ENCODE data around the gene TBC1D12.
"Not testable (repeated sequence)": the region's sequence is repeated elsewhere in the genome, so short reads cannot be mapped to it uniquely, and the experiment has no call there.

Gene TBC1D12

DNA sequence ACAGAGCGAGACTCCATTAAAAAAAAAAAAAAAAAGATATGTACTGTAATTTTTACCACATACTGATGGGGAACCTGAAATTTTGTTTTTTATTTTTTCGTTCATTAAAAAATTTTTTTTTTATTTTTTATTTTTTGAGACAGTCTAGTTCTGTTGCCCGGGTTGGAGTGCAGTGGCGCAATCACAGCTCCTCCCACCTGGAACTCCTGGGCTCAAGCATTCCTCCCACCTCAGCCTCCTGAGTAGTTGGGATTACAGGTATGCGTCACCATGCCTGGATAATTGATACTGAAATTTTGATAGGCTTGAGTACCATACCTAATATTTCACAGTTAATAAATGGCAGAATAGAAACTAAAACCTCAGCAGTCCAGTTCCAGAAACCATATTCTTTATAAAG lies 122.4 kb downstream of the TBC1D12 start:
- Mint-ChIP-seq H3K9me3 (no peaks in the 10 kb centered on the region), H3K4me1 (no peaks in the 10 kb centered on the region), H3K4me3 (no peak overlapping the region), H3K36me3 (no peaks in the 10 kb centered on the region), H3K27ac (no peak overlapping the region)
- DNase-seq (ENCODE audit: low spot score in 2 of 2) (no peak), ATAC-seq (no peak)

DNA sequence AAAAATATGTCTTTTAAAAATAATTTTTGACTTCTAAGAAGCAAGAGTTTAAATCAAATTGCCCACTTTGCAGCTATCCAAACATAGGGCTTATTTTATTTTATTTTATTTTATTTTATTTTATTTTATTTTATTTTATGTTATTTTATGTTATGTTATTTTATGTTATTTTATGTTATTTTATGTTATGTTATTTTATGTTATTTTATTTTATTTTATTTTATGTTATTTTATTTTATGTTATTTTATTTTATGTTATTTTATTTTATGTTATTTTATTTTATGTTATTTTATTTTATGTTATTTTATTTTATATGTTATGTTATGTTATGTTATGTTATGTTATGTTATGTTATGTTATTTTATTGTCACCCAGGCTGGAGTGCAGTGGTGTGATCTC lies 129.2 kb downstream of the TBC1D12 start:
- not testable (repeated sequence) for H3K27ac Mint-ChIP-seq; ATAC-seq; H3K4me1 Mint-ChIP-seq; H3K36me3 Mint-ChIP-seq; H3K9me3 Mint-ChIP-seq; DNase-seq (ENCODE audit: low spot score in 2 of 2); H3K4me3 Mint-ChIP-seq

DNA sequence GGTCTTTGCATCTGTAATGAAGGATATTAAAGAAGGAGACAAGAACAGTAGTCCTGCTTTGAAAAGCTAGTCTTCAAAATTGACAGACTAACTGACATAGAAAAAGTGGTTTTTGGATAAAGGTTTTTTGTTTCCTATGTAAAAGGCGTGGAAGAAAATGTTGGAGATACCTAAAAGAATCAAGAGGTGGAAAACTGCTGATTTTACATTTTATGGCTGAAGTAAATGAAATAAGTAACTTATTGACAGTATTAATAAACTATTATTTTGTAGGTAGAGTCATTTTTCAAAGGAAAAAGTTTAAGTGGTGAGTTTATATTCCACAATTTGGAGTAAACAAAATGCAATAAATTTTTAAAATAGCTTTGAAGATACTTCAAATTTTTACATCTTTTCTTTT lies 130.7 kb downstream of the TBC1D12 start:
- no peak overlapping the region for H3K4me3 Mint-ChIP-seq
- ATAC-seq: no peak
- no peak for DNase-seq (ENCODE audit: low spot score in 2 of 2)
- H3K27ac Mint-ChIP-seq: no peak overlapping the region
- no peaks in the 10 kb centered on the region for H3K9me3 Mint-ChIP-seq
- no peaks in the 10 kb centered on the region for H3K4me1 Mint-ChIP-seq
- no peaks in the 10 kb centered on the region for H3K36me3 Mint-ChIP-seq

DNA sequence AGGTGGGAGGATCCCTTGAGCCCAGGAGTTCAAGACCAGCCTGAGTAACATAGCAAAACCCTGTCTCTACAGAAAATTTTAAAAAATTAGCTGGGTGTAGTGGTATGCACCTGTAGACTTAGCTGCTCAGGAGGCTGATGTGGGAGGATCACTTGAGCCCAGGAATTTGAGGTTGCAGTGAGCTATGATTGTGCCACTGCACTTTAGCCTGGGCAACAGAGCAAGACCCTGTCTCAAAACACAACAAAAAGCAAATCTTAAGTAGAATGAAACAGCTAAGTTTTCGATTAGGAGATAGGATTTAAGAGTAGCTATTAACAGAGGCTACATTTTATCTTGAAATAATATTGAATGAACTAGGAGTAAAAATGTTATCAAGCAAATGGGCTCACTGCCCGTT lies 139.9 kb downstream of the TBC1D12 start:
- not testable (repeated sequence) for H3K4me3 Mint-ChIP-seq; H3K9me3 Mint-ChIP-seq; H3K27ac Mint-ChIP-seq; ATAC-seq; DNase-seq (ENCODE audit: low spot score in 2 of 2)
- H3K36me3 Mint-ChIP-seq: peaks cover 18% of the 10 kb centered on the region
- peaks cover 31% of the 10 kb centered on the region for H3K4me1 Mint-ChIP-seq

DNA sequence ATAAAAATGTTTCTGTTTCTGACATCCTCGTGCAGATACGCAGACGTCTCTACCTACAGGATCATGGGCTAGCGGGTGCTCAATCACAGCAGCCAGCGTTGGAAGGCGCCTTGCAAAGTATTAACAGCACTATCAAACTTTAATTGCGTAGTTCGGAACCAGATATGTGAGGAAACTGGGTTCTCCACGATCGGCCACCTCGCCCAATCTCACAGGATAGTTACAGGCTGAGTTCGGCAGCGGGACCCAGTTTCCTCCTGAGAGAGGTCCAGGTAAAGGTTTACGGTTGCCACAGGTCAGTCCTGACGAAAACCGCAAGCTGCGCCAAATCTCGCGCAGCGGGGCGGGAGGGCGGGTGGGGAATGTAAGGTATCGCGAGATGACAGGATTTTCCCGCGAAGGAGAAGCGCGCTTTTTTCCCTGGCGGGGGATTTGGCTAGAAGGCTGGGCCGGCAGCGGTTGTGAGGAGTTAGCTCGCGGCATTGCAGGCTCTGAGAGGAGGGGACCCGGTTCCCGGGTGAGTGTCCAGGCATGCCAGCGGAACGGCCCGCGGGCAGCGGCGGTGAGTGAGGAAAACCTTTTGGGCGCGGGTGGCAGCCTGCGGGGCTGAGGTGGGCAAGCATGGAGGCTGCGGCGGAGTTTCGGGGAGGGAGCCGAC lies 143.2 kb downstream of the TBC1D12 start, which contains the start of gene HELLS:
Gene HELLS (plus strand): TSS at position 398 of the 658 bp plus-strand sequence. CDS start 134 bp downstream, at position 532.
- Mint-ChIP-seq H3K4me1 (peaks cover 31% of the 10 kb centered on the region), H3K36me3 (peaks cover 49% of the 10 kb centered on the region)
- peak; percentile 88 for ATAC-seq

DNA sequence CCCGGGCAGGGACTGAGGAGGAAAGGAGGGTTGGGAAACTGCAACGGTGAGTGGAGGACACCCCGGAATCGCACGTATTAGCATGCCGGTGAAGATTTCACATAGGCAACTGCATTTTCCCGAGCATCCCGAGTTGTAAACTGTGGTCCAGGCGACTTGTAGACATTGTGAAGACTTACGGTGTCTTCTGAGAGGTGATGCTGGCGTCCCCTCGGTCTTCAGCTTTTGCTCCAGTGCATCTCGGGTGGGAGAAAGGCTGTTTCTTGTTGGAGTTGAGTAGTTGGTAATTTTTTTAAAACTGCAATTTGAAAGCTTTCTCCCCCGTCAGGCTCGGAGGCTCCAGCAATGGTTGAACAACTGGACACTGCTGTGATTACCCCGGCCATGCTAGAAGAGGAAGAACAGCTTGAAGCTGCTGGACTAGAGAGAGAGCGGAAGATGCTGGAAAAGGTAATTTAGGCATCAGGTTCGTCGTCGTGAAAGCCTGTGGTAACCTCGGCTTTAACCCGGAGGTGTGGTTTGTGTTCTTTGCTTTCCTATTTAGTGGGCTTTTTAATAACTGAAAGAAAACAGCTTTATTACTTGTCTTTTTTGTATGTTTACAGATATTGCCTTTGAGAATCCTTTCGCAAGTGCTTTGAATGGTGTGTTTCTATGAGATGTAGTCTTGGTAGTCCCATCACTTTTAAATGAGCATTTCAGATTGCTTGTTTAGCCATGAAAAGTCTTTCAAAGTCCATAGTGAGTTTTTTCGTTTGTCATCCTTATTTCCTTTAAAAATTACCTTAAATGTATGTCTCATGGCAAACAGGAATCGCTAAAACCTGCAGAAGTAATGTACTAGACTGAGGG lies 143.9 kb downstream of the TBC1D12 start:
- Mint-ChIP-seq H3K27ac (peak overlapping the region; percentile 99), H3K4me1 (peaks cover 28% of the 10 kb centered on the region), H3K9me3 (no peaks in the 10 kb centered on the region), H3K36me3 (peaks cover 56% of the 10 kb centered on the region), H3K4me3 (peak overlapping the region; percentile 99)
- ATAC-seq: peak; percentile 17
- DNase-seq (ENCODE audit: low spot score in 2 of 2): peak in 1 of 2 donors; percentile 52

More for the DNA sequence above, 143.2 kb downstream of the TBC1D12 start, which contains the start of gene HELLS:
- DNase-seq (ENCODE audit: low spot score in 2 of 2): peak; percentile 61 to 86
- Mint-ChIP-seq H3K27ac (peak within 1 kb of the TSS; percentile 99), H3K9me3 (peaks cover 3% of the 10 kb centered on the region), H3K4me3 (peak within 1 kb of the TSS; percentile 99)

DNA sequence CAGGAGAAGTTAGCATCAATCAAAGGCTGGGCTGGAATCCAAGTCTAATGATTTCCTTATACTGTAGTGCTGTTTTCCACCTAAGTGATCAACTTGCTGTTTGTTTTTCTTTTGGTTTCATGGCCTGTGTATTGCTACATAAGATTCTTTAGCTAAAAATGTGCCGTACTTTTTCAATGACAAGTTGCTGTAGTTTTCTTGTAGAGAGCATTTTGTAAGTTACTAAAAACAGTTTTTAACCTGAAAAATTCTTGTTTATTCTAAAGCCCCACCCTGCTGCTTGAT lies 144.5 kb downstream of the TBC1D12 start:
- Mint-ChIP-seq H3K4me3 (peak overlapping the region; percentile 99), H3K9me3 (no peaks in the 10 kb centered on the region), H3K27ac (no peak overlapping the region), H3K36me3 (peaks cover 62% of the 10 kb centered on the region), H3K4me1 (peaks cover 24% of the 10 kb centered on the region)
- ATAC-seq: no peak
- no peak for DNase-seq (ENCODE audit: low spot score in 2 of 2)

DNA sequence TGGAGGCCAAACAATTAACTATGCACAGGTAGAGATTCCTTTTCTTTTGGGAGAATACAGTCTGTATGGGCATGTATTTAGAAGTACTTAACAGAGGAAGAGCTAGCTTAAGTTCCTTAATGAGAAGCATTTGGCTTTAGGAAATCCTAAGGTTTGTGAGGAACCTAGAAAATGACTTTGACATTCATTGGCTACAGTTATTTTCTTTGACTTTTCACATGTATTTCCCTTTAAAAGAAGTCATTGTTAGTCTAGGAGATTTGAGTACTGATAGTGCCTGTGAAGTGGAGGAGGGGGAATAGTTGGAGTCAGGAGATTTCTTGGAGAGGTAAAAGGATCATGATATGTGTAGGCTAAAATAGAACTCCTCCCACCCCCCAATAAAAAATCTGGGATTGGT lies 146.9 kb downstream of the TBC1D12 start:
- Mint-ChIP-seq H3K9me3 (no peaks in the 10 kb centered on the region), H3K27ac (no peak overlapping the region), H3K4me1 (peaks cover 24% of the 10 kb centered on the region), H3K36me3 (peaks cover 86% of the 10 kb centered on the region), H3K4me3 (no peak overlapping the region)
- DNase-seq (ENCODE audit: low spot score in 2 of 2): no peak
- no peak for ATAC-seq

DNA sequence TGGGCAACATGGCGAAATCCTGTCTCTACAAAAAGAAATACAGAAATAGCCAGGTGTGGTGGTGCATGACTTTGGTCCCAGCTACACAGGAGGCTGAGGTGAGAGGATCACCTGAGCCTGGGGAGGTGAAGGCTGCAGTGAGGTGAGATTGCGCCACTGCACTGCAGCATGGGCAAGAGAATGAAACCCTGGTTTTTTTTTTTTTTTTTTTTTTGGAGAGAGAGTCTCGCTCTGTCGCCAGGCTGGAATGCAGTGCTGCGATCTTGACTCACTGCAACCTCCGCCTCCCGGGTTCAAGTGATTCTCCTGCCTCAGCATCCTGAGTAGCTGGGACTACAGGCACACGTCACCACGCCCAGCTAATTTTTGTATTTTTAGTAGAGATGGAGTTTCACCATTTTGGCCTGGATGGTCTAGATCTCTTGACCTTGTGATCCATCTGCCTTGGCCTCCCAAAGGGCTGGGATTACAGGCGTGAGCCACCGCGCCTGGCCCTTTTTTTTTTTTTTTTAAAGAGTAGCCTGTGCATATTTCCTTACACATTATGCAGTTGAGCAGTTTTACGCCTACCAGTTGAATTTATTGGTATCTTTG lies 165.5 kb downstream of the TBC1D12 start:
- H3K9me3 Mint-ChIP-seq; H3K4me1 Mint-ChIP-seq; ATAC-seq; H3K27ac Mint-ChIP-seq; H3K4me3 Mint-ChIP-seq; DNase-seq (ENCODE audit: low spot score in 2 of 2): not testable (repeated sequence)
- peaks cover 100% of the 10 kb centered on the region for H3K36me3 Mint-ChIP-seq

DNA sequence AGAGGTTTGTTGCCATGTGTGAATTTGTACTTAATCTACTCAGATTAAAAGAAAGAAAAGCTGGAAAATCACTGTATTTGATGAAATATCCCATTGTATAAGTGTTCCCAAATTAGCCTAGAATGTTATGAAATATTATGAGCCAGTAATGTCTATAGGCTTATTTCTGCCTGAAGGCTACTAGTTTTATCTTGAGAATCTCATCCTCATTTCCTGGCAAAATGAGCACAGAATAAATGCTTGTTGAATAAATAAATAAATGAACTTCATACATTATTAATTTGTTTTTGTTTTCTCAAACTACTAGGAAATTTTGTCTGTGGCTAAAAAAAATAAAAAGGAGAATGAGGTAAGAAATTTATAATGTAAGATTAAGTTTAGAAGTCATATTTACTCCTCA lies 168.7 kb downstream of the TBC1D12 start:
- ATAC-seq: no peak
- peaks cover 100% of the 10 kb centered on the region for H3K36me3 Mint-ChIP-seq
- peaks cover 5% of the 10 kb centered on the region for H3K4me1 Mint-ChIP-seq
- no peak overlapping the region for H3K4me3 Mint-ChIP-seq
- H3K9me3 Mint-ChIP-seq: no peaks in the 10 kb centered on the region
- no peak overlapping the region for H3K27ac Mint-ChIP-seq
- DNase-seq (ENCODE audit: low spot score in 2 of 2): no peak

DNA sequence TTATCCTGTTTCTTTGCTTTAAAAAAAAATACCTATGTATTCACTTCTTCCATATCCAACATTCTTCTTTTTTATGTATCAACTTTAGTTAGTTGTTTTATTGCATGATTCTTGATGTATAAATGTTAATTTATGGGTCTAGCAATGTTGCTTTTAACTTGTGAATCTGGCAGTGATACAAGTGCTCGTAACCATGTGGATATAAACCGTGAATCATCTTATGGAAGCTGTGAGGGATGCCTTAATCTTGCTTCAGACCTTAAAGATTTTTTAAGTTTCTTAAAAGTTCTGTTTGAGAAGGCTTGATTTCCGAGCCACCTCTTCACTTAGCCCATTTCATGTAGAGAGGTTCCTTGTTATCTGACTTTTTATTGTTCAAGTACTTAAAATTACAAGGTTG lies 169.2 kb downstream of the TBC1D12 start:
- Mint-ChIP-seq H3K36me3 (peaks cover 100% of the 10 kb centered on the region), H3K9me3 (no peaks in the 10 kb centered on the region), H3K4me1 (peaks cover 5% of the 10 kb centered on the region), H3K27ac (no peak overlapping the region), H3K4me3 (no peak overlapping the region)
- DNase-seq (ENCODE audit: low spot score in 2 of 2): no peak
- no peak for ATAC-seq

DNA sequence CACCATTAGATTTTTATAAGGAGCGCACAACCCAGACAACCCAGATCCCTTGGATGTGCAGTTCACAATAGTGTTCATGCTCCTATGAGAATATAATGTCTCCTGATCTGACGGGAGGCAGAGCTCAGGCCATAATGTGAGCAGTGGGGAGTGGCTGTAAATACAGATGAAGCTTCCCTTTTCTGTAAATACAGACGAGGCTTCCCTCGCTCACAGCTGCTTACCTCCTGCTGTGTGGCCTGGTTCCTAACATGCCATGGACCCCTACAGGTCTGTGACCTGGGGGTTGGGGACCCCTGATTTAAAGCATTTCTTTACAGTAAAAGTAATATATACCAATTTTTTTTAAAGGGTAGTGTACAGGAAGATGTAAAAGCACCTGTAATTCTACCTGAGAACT lies 176.4 kb downstream of the TBC1D12 start:
- no peak for DNase-seq (ENCODE audit: low spot score in 2 of 2)
- no peak overlapping the region for H3K27ac Mint-ChIP-seq
- H3K9me3 Mint-ChIP-seq: no peaks in the 10 kb centered on the region
- H3K36me3 Mint-ChIP-seq: peaks cover 96% of the 10 kb centered on the region
- ATAC-seq: no peak
- H3K4me3 Mint-ChIP-seq: no peak overlapping the region
- H3K4me1 Mint-ChIP-seq: no peaks in the 10 kb centered on the region

DNA sequence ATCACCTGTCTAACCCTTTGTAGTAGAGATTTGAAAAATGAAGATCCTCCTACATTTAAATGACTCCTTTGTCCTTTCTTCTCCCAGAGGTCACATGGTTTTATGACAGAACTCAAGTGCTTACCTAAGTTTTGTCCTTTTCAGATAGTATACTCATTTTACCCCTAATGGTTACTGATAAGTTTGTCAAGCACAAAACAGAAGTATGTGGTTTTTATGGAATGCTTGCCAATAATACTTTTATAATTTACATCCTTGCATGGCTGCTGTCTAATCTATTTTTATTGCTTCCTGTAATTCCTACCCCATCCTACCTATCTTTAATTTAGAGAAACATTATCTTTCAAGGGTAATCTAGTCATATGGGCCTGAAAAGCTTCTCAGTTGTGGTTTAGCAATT lies 180.8 kb downstream of the TBC1D12 start:
- Mint-ChIP-seq H3K36me3 (peaks cover 96% of the 10 kb centered on the region), H3K4me1 (no peaks in the 10 kb centered on the region), H3K27ac (no peak overlapping the region), H3K4me3 (no peak overlapping the region), H3K9me3 (no peaks in the 10 kb centered on the region)
- no peak for ATAC-seq
- no peak for DNase-seq (ENCODE audit: low spot score in 2 of 2)
